GM12891 (cell line): ENCODE measurements around the gene NUAK1.

Experiments used
- PAX5 ChIP-seq: IDR thresholded peaks from 2 replicates; pipeline ENCODE4 v1.6.1; 2011; ENCODE audit warnings: low read length, moderate library complexity, mild to moderate bottlenecking; ENCODE audit not compliant: insufficient read depth, severe bottlenecking
- POLR2A ChIP-seq: IDR thresholded peaks from 2 replicates; pipeline ENCODE4 v1.6.1; 2011; ENCODE audit warnings: low read depth, low read length, control low read depth
- POLR2AphosphoS5 ChIP-seq: IDR thresholded peaks from 2 replicates; pipeline ENCODE4 v1.6.1; 2011; ENCODE audit warnings: low read depth, low read length, control low read depth
- SPI1 ChIP-seq: IDR thresholded peaks from 2 replicates; pipeline ENCODE4 v1.6.1; 2011; ENCODE audit warnings: low read depth, low read length, control low read depth
- TAF1 ChIP-seq: IDR thresholded peaks from 2 replicates; pipeline ENCODE4 v1.6.1; 2011; ENCODE audit warnings: low read depth, low read length, control low read depth

- TF ChIP-seq POLR2A, result no peak
- no peak for TF ChIP-seq PAX5
- TF ChIP-seq SPI1, result no peak
- TF ChIP-seq TAF1, result no peak
- no peak for TF ChIP-seq POLR2AphosphoS5
These were observed 25.3 kb downstream of the NUAK1 start for GRCh38 chr12:106113446-106113823.
